A549 (cell line): ENCODE data around the gene EMID1.

Experiments
- BHLHE40 ChIP-seq: IDR thresholded peaks from 2 replicates; pipeline ENCODE4 v1.6.1; 2012; ENCODE audit warnings: low read depth, low read length, inconsistent platforms
- CEBPB ChIP-seq, 2 experiments: fragments of >200 bp in 1 of 2; sonication (Bioruptor Twin) in 1 of 2; formaldehyde crosslinking in 1 of 2; IDR thresholded peaks; 2 replicates each; pipeline ENCODE4 v1.6.1; 2012 to 2016
- CHD2 ChIP-seq: fragments of 150-350 bp; IDR thresholded peaks from 2 replicates; pipeline ENCODE4 v1.6.1; 2014; ENCODE audit warnings: low read length; ENCODE audit not compliant: partially characterized antibody
- EHMT2 ChIP-seq: fragments of 200-600 bp; sonication (generic); IDR thresholded peaks from 2 replicates; pipeline ENCODE4 v1.6.1; 2016; ENCODE audit warnings: antibody characterized with exemption, low read depth, mild to moderate bottlenecking, moderate library complexity
- EP300 ChIP-seq, 2 experiments: fragments of >200 bp; sonication (Bioruptor Twin); formaldehyde crosslinking; IDR thresholded peaks; 2 replicates in 1 of 2; 3 replicates in 1 of 2; pipeline ENCODE4 v1.6.1; 2016 to 2017
- JUN ChIP-seq, 2 experiments: fragments of >200 bp; sonication (Bioruptor Twin); formaldehyde crosslinking; IDR thresholded peaks; 2 replicates in 1 of 2; 3 replicates in 1 of 2; pipeline ENCODE4 v1.6.1; 2016 to 2017
- RAD21 ChIP-seq, 2 experiments: fragments of >200 bp in 1 of 2; sonication (Bioruptor Twin) in 1 of 2; formaldehyde crosslinking in 1 of 2; IDR thresholded peaks in 1 of 2; conservative IDR thresholded peaks in 1 of 2; 2 replicates in 1 of 2; 3 replicates in 1 of 2; pipeline ENCODE4 v1.6.1; 2012 to 2018; ENCODE audit warnings: inconsistent platforms in 1 of 2
- RARB ChIP-seq: fragments of 250-450 bp; sonication (Bioruptor Pico); IDR thresholded peaks from 2 replicates; pipeline ENCODE4 v1.8.0; 2021; ENCODE audit warnings: mild to moderate bottlenecking, moderate library complexity
- TF ChIP-seq, protein P1 (sequence below): fragments of >200 bp; sonication (Bioruptor Twin); formaldehyde crosslinking; IDR thresholded peaks from 3 replicates; pipeline ENCODE4 v1.5.1; 2016
- TF ChIP-seq, protein P2 (sequence below): IDR thresholded peaks from 2 replicates; pipeline ENCODE4 v1.6.1; 2012
- TF ChIP-seq, protein P3 (sequence below): fragments of 200-600 bp; sonication (generic); IDR thresholded peaks from 2 replicates; pipeline ENCODE4 v1.6.1; 2016; ENCODE audit warnings: antibody characterized with exemption, mild to moderate bottlenecking, moderate library complexity
- TF ChIP-seq, protein P4 (sequence below): IDR thresholded peaks from 2 replicates; pipeline ENCODE4 v1.6.1; 2012
- TF ChIP-seq, protein P5 (sequence below): fragments of >200 bp; sonication (Bioruptor Twin); formaldehyde crosslinking; IDR thresholded peaks from 3 replicates; pipeline ENCODE4 v1.6.1; 2016

DNA sequence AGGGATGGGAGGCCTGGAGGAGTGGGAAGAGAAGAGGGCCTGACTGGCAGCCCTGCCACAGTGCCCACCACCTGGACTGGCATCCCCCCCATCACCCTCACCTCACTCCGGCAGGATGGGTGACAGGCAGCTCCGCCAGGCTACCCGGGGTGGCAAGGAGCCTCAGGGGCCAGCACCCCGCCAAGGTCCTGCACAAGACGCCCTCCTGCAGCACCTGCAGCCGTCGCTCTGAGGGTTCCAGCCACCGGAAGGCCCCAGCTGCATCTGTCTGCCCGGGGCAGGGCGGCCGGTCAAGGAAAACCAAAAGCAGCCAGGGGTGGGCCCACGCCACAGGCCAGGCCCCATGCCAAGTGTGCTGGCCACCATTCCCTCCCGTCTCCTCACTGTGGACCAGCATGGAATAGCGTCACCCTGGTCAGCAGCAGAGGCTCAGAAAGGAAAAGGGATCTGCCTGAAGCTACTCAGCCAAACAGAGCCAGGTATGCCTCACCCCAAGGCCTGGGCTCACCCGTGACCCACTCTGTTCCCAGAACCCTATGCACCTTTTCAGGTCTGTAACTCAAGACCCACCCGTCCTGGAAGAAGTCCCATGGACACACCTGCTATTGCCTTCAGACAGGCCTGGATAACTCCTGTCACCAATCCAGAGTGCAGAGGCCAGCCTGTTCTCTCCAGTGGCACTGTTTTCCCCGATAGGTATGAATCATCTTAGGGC lies 55.1 kb downstream of the EMID1 start:
- TF ChIP-seq BHLHE40: no peak
- TF ChIP-seq, protein P1, sequence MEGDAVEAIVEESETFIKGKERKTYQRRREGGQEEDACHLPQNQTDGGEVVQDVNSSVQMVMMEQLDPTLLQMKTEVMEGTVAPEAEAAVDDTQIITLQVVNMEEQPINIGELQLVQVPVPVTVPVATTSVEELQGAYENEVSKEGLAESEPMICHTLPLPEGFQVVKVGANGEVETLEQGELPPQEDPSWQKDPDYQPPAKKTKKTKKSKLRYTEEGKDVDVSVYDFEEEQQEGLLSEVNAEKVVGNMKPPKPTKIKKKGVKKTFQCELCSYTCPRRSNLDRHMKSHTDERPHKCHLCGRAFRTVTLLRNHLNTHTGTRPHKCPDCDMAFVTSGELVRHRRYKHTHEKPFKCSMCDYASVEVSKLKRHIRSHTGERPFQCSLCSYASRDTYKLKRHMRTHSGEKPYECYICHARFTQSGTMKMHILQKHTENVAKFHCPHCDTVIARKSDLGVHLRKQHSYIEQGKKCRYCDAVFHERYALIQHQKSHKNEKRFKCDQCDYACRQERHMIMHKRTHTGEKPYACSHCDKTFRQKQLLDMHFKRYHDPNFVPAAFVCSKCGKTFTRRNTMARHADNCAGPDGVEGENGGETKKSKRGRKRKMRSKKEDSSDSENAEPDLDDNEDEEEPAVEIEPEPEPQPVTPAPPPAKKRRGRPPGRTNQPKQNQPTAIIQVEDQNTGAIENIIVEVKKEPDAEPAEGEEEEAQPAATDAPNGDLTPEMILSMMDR: no peak
- TF ChIP-seq CEBPB (IDR thresholded peaks at IDR 0.05): no peak
- no peak for TF ChIP-seq RAD21 (conservative IDR thresholded peaks at IDR 0.05 in 1 of 2, IDR thresholded peaks at IDR 0.05 in 1 of 2)
- TF ChIP-seq, protein P2, sequence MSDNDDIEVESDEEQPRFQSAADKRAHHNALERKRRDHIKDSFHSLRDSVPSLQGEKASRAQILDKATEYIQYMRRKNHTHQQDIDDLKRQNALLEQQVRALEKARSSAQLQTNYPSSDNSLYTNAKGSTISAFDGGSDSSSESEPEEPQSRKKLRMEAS: no peak
- TF ChIP-seq CHD2: no peak
- TF ChIP-seq, protein P3, sequence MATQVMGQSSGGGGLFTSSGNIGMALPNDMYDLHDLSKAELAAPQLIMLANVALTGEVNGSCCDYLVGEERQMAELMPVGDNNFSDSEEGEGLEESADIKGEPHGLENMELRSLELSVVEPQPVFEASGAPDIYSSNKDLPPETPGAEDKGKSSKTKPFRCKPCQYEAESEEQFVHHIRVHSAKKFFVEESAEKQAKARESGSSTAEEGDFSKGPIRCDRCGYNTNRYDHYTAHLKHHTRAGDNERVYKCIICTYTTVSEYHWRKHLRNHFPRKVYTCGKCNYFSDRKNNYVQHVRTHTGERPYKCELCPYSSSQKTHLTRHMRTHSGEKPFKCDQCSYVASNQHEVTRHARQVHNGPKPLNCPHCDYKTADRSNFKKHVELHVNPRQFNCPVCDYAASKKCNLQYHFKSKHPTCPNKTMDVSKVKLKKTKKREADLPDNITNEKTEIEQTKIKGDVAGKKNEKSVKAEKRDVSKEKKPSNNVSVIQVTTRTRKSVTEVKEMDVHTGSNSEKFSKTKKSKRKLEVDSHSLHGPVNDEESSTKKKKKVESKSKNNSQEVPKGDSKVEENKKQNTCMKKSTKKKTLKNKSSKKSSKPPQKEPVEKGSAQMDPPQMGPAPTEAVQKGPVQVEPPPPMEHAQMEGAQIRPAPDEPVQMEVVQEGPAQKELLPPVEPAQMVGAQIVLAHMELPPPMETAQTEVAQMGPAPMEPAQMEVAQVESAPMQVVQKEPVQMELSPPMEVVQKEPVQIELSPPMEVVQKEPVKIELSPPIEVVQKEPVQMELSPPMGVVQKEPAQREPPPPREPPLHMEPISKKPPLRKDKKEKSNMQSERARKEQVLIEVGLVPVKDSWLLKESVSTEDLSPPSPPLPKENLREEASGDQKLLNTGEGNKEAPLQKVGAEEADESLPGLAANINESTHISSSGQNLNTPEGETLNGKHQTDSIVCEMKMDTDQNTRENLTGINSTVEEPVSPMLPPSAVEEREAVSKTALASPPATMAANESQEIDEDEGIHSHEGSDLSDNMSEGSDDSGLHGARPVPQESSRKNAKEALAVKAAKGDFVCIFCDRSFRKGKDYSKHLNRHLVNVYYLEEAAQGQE: no peak
- no peak for TF ChIP-seq EHMT2
- TF ChIP-seq JUN (IDR thresholded peaks at IDR 0.05): no peak
- TF ChIP-seq, protein P4, sequence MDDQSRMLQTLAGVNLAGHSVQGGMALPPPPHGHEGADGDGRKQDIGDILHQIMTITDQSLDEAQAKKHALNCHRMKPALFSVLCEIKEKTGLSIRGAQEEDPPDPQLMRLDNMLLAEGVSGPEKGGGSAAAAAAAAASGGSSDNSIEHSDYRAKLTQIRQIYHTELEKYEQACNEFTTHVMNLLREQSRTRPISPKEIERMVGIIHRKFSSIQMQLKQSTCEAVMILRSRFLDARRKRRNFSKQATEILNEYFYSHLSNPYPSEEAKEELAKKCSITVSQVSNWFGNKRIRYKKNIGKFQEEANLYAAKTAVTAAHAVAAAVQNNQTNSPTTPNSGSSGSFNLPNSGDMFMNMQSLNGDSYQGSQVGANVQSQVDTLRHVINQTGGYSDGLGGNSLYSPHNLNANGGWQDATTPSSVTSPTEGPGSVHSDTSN: no peak
- TF ChIP-seq EP300 (IDR thresholded peaks at IDR 0.05): no peak
- TF ChIP-seq, protein P5, sequence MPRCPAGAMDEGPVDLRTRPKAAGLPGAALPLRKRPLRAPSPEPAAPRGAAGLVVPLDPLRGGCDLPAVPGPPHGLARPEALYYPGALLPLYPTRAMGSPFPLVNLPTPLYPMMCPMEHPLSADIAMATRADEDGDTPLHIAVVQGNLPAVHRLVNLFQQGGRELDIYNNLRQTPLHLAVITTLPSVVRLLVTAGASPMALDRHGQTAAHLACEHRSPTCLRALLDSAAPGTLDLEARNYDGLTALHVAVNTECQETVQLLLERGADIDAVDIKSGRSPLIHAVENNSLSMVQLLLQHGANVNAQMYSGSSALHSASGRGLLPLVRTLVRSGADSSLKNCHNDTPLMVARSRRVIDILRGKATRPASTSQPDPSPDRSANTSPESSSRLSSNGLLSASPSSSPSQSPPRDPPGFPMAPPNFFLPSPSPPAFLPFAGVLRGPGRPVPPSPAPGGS: no peak
- no peak for TF ChIP-seq RARB
